ENCODE data around the gene BDH1.

- TF ChIP-seq CTCF (IDR thresholded peaks at IDR 0.05) (no peak), POLR2A (IDR thresholded peaks at IDR 0.05) (no peak), POLR2AphosphoS5 (IDR thresholded peaks at IDR 0.05) (no peak)
These were observed 75.4 kb downstream of the BDH1 start for GRCh38 chr3:197480320-197480719.

All from breast epithelium (tissue), 3 donors.